ENCODE measurements around the gene EHMT1. TPM values are rescaled to one million over a fixed set of nuclear protein-coding genes. Genes with fewer than 3 reads are reported as not detected.

EHMT1 gene
- total and polyA plus RNA-seq, 9 of the 15 experiments (the other 6 are each of a cell fraction or from before 2014, with no cell fraction given): 2.2 to 76.0 (median 36.4) TPM

GRCh38 chr9:137682428-137683105 is 63.8 kb downstream of the EHMT1 start:
- CTCF ChIA-PET (ENCODE audit: low intra/inter-chr PET ratio): no interaction called here
- no peak overlapping the region for H3K27ac ChIP-seq (ENCODE audit: extremely low read depth, low read depth, low read length)
- peak in 2 of 4 experiments; percentile 37 for DNase-seq (ENCODE audit: extremely low read depth in 1 of 4, low spot score in 3 of 4)
- ATAC-seq: peak; percentile 74
- in situ Hi-C loops (cut with MboI): no loop called here
- intact Hi-C loops (cut with micrococcal nuclease): no loop called here
- peaks cover 10% of the 10 kb centered on the region; the same call in 2 of the 3 replicates for H3K36me3 ChIP-seq (ENCODE audit: control insufficient read depth, insufficient read depth, low read length)
- H3K4me1 ChIP-seq (replicated peaks in 1 of 2; ENCODE audit: control insufficient read depth in 2 of 2, insufficient read depth in 2 of 2, low read length in 2 of 2): peaks cover 26 to 35% of the 10 kb centered on the region in 2 experiments
- POLR2A ChIA-PET: interaction anchor here (1.7 kb wide), 1 partner anchor 12 kb away, joined by 9 read pairs; no protein-coding TSS in a partner anchor
- peak overlapping the region in 1 of 2 experiments; percentile 70; a peak in 1 of 4 replicates for H3K9ac ChIP-seq (ENCODE audit: insufficient read depth in 1 of 2, low read depth in 2 of 2, low read length in 2 of 2)
- H4K20me1 ChIP-seq (replicated peaks; ENCODE audit: control insufficient read depth, insufficient read depth, low read length): peaks cover 8% of the 10 kb centered on the region
- FAIRE-seq: no peak
- H3K9me3 ChIP-seq (replicated peaks; ENCODE audit: control insufficient read depth, insufficient read depth, low read depth, low read length): no peaks in the 10 kb centered on the region
- TF ChIP-seq, protein P1, sequence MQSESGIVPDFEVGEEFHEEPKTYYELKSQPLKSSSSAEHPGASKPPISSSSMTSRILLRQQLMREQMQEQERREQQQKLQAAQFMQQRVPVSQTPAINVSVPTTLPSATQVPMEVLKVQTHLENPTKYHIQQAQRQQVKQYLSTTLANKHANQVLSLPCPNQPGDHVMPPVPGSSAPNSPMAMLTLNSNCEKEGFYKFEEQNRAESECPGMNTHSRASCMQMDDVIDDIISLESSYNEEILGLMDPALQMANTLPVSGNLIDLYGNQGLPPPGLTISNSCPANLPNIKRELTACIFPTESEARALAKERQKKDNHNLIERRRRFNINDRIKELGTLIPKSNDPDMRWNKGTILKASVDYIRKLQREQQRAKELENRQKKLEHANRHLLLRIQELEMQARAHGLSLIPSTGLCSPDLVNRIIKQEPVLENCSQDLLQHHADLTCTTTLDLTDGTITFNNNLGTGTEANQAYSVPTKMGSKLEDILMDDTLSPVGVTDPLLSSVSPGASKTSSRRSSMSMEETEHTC (IDR thresholded peaks at IDR 0.05): no peak
- TF ChIP-seq ZBTB33 (CRISPR knock-in tag; IDR thresholded peaks at IDR 0.05) (peak; percentile 96), ARHGAP35 (IDR thresholded peaks at IDR 0.05; ENCODE audit: partially characterized antibody) (no peak)
- TF ChIP-seq, protein P2, sequence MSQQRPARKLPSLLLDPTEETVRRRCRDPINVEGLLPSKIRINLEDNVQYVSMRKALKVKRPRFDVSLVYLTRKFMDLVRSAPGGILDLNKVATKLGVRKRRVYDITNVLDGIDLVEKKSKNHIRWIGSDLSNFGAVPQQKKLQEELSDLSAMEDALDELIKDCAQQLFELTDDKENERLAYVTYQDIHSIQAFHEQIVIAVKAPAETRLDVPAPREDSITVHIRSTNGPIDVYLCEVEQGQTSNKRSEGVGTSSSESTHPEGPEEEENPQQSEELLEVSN (IDR thresholded peaks at IDR 0.05; ENCODE audit: borderline replicate concordance in 1 of 2, extremely low read depth in 1 of 2, insufficient read depth in 1 of 2, insufficient read length in 1 of 2, low read depth in 1 of 2, low read length in 1 of 2, poor library complexity in 1 of 2, severe bottlenecking in 1 of 2): peak in 1 of 2 experiments; percentile 5
- TF ChIP-seq, protein P3, sequence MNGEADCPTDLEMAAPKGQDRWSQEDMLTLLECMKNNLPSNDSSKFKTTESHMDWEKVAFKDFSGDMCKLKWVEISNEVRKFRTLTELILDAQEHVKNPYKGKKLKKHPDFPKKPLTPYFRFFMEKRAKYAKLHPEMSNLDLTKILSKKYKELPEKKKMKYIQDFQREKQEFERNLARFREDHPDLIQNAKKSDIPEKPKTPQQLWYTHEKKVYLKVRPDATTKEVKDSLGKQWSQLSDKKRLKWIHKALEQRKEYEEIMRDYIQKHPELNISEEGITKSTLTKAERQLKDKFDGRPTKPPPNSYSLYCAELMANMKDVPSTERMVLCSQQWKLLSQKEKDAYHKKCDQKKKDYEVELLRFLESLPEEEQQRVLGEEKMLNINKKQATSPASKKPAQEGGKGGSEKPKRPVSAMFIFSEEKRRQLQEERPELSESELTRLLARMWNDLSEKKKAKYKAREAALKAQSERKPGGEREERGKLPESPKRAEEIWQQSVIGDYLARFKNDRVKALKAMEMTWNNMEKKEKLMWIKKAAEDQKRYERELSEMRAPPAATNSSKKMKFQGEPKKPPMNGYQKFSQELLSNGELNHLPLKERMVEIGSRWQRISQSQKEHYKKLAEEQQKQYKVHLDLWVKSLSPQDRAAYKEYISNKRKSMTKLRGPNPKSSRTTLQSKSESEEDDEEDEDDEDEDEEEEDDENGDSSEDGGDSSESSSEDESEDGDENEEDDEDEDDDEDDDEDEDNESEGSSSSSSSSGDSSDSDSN (IDR thresholded peaks at IDR 0.05; ENCODE audit: borderline replicate concordance in 1 of 2, low read depth in 2 of 2, low read length in 2 of 2): 0 out of 4 replicates have a peak, but pooled peaks of 1 of the 2 experiments have one; percentile 16
- H3K27me3 ChIP-seq (ENCODE audit: control insufficient read depth in 2 of 2, insufficient read depth in 2 of 2, low read length in 2 of 2): no peaks in the 10 kb centered on the region
- H2AFZ ChIP-seq (ENCODE audit: low read depth, low read length): no peak overlapping the region
- no peak overlapping the region for H3K4me2 ChIP-seq (ENCODE audit: insufficient read depth, low read length)
- WGBS (ENCODE audit: insufficient coverage, low coverage, missing lambda C conversion rate): 55% methylated on average over 12 of the region's 18 CpGs
- no TSS peak for BruUV-seq (replicated peaks)
- no peaks in the 10 kb centered on the region for H3K9me1 ChIP-seq (ENCODE audit: control insufficient read depth, insufficient read depth, low read length)
- H3K4me3 ChIP-seq: no peak overlapping the region
- H3K79me2 ChIP-seq (ENCODE audit: control insufficient read depth, insufficient read depth, low read length): peaks cover 91% of the 10 kb centered on the region
